H1 (cell line): ENCODE measurements around the gene CACNA2D1. TPM values are rescaled to one million over a fixed set of nuclear protein-coding genes. Genes with fewer than 3 reads are reported as not detected.

ENCODE experiments used
- CTCF ChIA-PET: fragments of 300-600 bp; sonication (Branson Sonifier 250); formaldehyde crosslinking; loops from one replicate; lab custom pipeline; 2021; ENCODE audit not compliant: partially characterized antibody; lab: Charles Lee
- POLR2A ChIA-PET: fragments of 300-600 bp; sonication (Branson Sonifier 250); formaldehyde crosslinking; loops from one replicate; lab custom pipeline; 2021; ENCODE audit warnings: inconsistent platforms; ENCODE audit not compliant: partially characterized antibody; lab: Charles Lee
- DNase-seq, 2 experiments: peaks; one replicate each; pipeline versions ENCODE4 v3.0.0 to v3.0.0-alpha.2; 2010 to 2022; ENCODE audit warnings: low spot score in 2 of 2, low read depth in 1 of 2, mixed read lengths in 1 of 2
- FAIRE-seq: peaks from 2 replicates; lab custom pipeline; 2011; peaks lifted over from hg19 to GRCh38; lab: Jason Lieb, UNC
- H2AFZ ChIP-seq: 2 replicates; pipeline ENCODE4 v1.8.1; 2012; ENCODE audit warnings: low read length, inconsistent platforms
- H2AK5ac ChIP-seq: 2 replicates; pipeline ENCODE4 v1.6.1; 2013; ENCODE audit warnings: low read depth, low read length
- H2BK120ac ChIP-seq: replicated peaks from 2 replicates; pipeline ENCODE3; 2013; ENCODE audit warnings: low read depth, low read length, inconsistent platforms
- H2BK12ac ChIP-seq: 2 replicates; pipeline ENCODE4 v1.6.1; 2013; ENCODE audit warnings: low read depth, low read length
- H2BK15ac ChIP-seq: 2 replicates; pipeline ENCODE4 v1.6.1; 2013; ENCODE audit warnings: low read length
- H2BK20ac ChIP-seq: 2 replicates; pipeline ENCODE4 v1.6.1; 2013; ENCODE audit warnings: low read length
- H2BK5ac ChIP-seq: 2 replicates; pipeline ENCODE4 v1.6.1; 2013; ENCODE audit warnings: low read depth, low read length
- H3K14ac ChIP-seq: 2 replicates; pipeline ENCODE4 v1.6.1; 2013; ENCODE audit warnings: inconsistent platforms; ENCODE audit not compliant: insufficient read length
- H3K18ac ChIP-seq: 2 replicates; pipeline ENCODE4 v1.6.1; 2013; ENCODE audit warnings: low read length; ENCODE audit errors: extremely low read depth
- H3K23ac ChIP-seq: 2 replicates; pipeline ENCODE4 v1.6.1; 2013; ENCODE audit warnings: inconsistent platforms; ENCODE audit not compliant: insufficient read length
- H3K23me2 ChIP-seq: 2 replicates; pipeline ENCODE4 v1.6.1; 2013; ENCODE audit warnings: low read depth, low read length
- H3K27ac ChIP-seq: 2 replicates; pipeline ENCODE4 v1.6.1; 2011; ENCODE audit warnings: low read depth, low read length, inconsistent platforms
- H3K27me3 ChIP-seq, 4 experiments: replicated peaks in 1 of 4; 1 replicate in 1 of 4; 2 replicates in 3 of 4; pipeline versions ENCODE4 v1.6.1 to v1.8.1; 2011 to 2013; ENCODE audit warnings: low read length in 3 of 4, mild to moderate bottlenecking in 3 of 4, inconsistent platforms in 2 of 4, mixed read lengths in 2 of 4, moderate library complexity in 1 of 4; ENCODE audit not compliant: control insufficient read depth in 3 of 4, insufficient read depth in 3 of 4; ENCODE audit errors: extremely low read depth in 1 of 4
- H3K36me3 ChIP-seq, 4 experiments: 2 replicates each; pipeline versions ENCODE4 v1.6.1 to v1.8.1; 2011 to 2013; ENCODE audit warnings: mild to moderate bottlenecking in 4 of 4, low read length in 3 of 4, moderate library complexity in 2 of 4, control low read depth in 1 of 4, inconsistent platforms in 1 of 4; ENCODE audit not compliant: insufficient read depth in 4 of 4, control insufficient read depth in 2 of 4
- H3K4ac ChIP-seq: replicated peaks from 2 replicates; pipeline ENCODE3; 2013; ENCODE audit warnings: low read length, low read depth, mixed read lengths, inconsistent platforms; ENCODE audit not compliant: insufficient read length
- H3K4me1 ChIP-seq, 4 experiments: replicated peaks in 1 of 4; 1 replicate in 1 of 4; 2 replicates in 3 of 4; pipeline versions ENCODE4 v1.6.1 to v1.8.1; 2011 to 2013; ENCODE audit warnings: low read length in 3 of 4, inconsistent platforms in 2 of 4, mixed read lengths in 1 of 4; ENCODE audit not compliant: insufficient read depth in 4 of 4, control insufficient read depth in 3 of 4
- H3K4me2 ChIP-seq, 2 experiments: 2 replicates each; pipeline versions ENCODE4 v1.6.1 to v1.8.1; 2011 to 2013; ENCODE audit warnings: low read depth in 2 of 2, low read length in 2 of 2, control low read depth in 1 of 2, inconsistent platforms in 1 of 2, mild to moderate bottlenecking in 1 of 2; ENCODE audit not compliant: insufficient read depth in 1 of 2
- H3K4me3 ChIP-seq, 4 experiments: fragments of 200-600, 300-600 bp in 1 of 4; sonication (generic), shearing (Covaris generic), sonication (Bioruptor Twin) in 1 of 4; 2 replicates each; pipeline versions ENCODE4 v1.5.1 to v1.8.1; 2011 to 2016; ENCODE audit warnings: low read length in 4 of 4, low read depth in 3 of 4, control low read depth in 2 of 4, inconsistent platforms in 2 of 4, mild to moderate bottlenecking in 2 of 4, mixed read lengths in 1 of 4, moderate library complexity in 1 of 4; ENCODE audit not compliant: insufficient read depth in 2 of 4; ENCODE audit errors: extremely low read depth in 1 of 4
- H3K56ac ChIP-seq: replicated peaks from 2 replicates; pipeline ENCODE3; 2013; ENCODE audit warnings: low read depth, mild to moderate bottlenecking, mixed read lengths, low read length, inconsistent platforms; ENCODE audit not compliant: insufficient read length
- H3K79me1 ChIP-seq: 2 replicates; pipeline ENCODE4 v1.6.1; 2013; ENCODE audit warnings: low read depth, low read length, control low read depth
- H3K79me2 ChIP-seq, 2 experiments: 2 replicates each; pipeline versions ENCODE4 v1.6.1 to v1.8.1; 2012 to 2013; ENCODE audit warnings: low read length in 2 of 2, mild to moderate bottlenecking in 2 of 2, inconsistent platforms in 1 of 2; ENCODE audit not compliant: insufficient read depth in 2 of 2, control insufficient read depth in 1 of 2
- H3K9ac ChIP-seq, 4 experiments: replicated peaks in 1 of 4; 1 replicate in 1 of 4; 2 replicates in 3 of 4; pipeline versions ENCODE4 v1.6.1 to v1.8.1; 2011 to 2013; ENCODE audit warnings: low read depth in 3 of 4, low read length in 3 of 4, control low read depth in 2 of 4, mild to moderate bottlenecking in 2 of 4, moderate library complexity in 2 of 4, inconsistent platforms in 1 of 4; ENCODE audit errors: extremely low read depth in 1 of 4
- H3K9me3 ChIP-seq, 2 experiments: 2 replicates each; pipeline versions ENCODE4 v1.6.1 to v1.8.1; 2012 to 2013; ENCODE audit warnings: mild to moderate bottlenecking in 2 of 2, moderate library complexity in 2 of 2, control low read depth in 1 of 2, inconsistent platforms in 1 of 2, low read depth in 1 of 2, low read length in 1 of 2, mixed read lengths in 1 of 2; ENCODE audit not compliant: insufficient read depth in 2 of 2
- H4K20me1 ChIP-seq, 2 experiments: replicated peaks in 1 of 2; 2 replicates each; pipeline versions ENCODE3 to v1.8.1; 2011 to 2013; ENCODE audit warnings: inconsistent platforms in 2 of 2, low read length in 2 of 2, mild to moderate bottlenecking in 1 of 2; ENCODE audit not compliant: insufficient read depth in 2 of 2, control insufficient read depth in 1 of 2
- H4K5ac ChIP-seq: 2 replicates; pipeline ENCODE4 v1.6.1; 2013; ENCODE audit warnings: low read length, low read depth, mixed read lengths, inconsistent platforms; ENCODE audit not compliant: insufficient read length
- H4K8ac ChIP-seq: 2 replicates; pipeline ENCODE4 v1.8.0; 2013; ENCODE audit warnings: mild to moderate bottlenecking, moderate library complexity, low read length, inconsistent platforms; ENCODE audit not compliant: insufficient read depth; ENCODE audit errors: extremely low read depth
- H4K91ac ChIP-seq: replicated peaks from 2 replicates; pipeline ENCODE3; 2013; ENCODE audit warnings: low read length, mixed read lengths, inconsistent platforms; ENCODE audit not compliant: insufficient read length
- EGR1 ChIP-seq: IDR thresholded peaks from 2 replicates; pipeline ENCODE4 v1.6.1; 2011; ENCODE audit warnings: low read depth, low read length, borderline replicate concordance
- RAD21 ChIP-seq, 2 experiments: IDR thresholded peaks in 1 of 2; conservative IDR thresholded peaks in 1 of 2; 2 replicates each; pipeline ENCODE4 v1.6.1; 2011; ENCODE audit warnings: low read depth in 2 of 2, low read length in 2 of 2, improper control_type of control experiment in 1 of 2, inconsistent platforms in 1 of 2, mild to moderate bottlenecking in 1 of 2, moderate library complexity in 1 of 2
- TEAD4 ChIP-seq: IDR thresholded peaks from 2 replicates; pipeline ENCODE4 v1.6.1; 2012; ENCODE audit warnings: low read depth, low read length, inconsistent platforms, mixed read lengths
- WGBS, 2 experiments: shearing (Covaris generic) in 1 of 2; methylation state at CpG; one replicate each; pipeline versions ENCODE4 v1.1.6 to v1.1.7; 2013 to 2015; ENCODE audit warnings: low lambda C conversion rate in 2 of 2, mixed read lengths in 2 of 2, inconsistent platforms in 1 of 2, low coverage in 1 of 2, missing lambda C conversion rate in 1 of 2; ENCODE audit not compliant: insufficient replicate concordance in 2 of 2, insufficient coverage in 1 of 2, insufficient read length in 1 of 2; ENCODE audit errors: extremely low coverage in 1 of 2, missing lambda C conversion rate in 1 of 2; 5-methylcytosine and 5-hydroxymethylcytosine counted together
- polyA plus RNA-seq, 7 experiments: library from polyadenylated mRNA; depleted of rRNA in 3 of 7; stranded (reverse) in 5 of 7; unstranded in 2 of 7; fragments of >200 nt in 5 of 7; fragments of 200-250 nt in 2 of 7; gene quantifications; 1 replicate in 5 of 7; 2 replicates in 1 of 7; 4 replicates in 1 of 7; pipeline versions ENCODE4 v1.2.1 to v1.2.3, GENCODE V29; 2011 to 2013; ENCODE audit warnings: missing spikeins in 2 of 7, mixed read lengths in 2 of 7
- total RNA-seq: library from RNA; stranded (reverse); fragmentation: NEBNext Ultra II Directional; extraction: Animal tissue kit (Norgen Biotek cat#: 25700); gene quantifications from 2 replicates; pipeline ENCODE4 v1.2.1, GENCODE V29; 2021

Gene CACNA2D1
- total and polyA plus RNA-seq, 2 of the 8 experiments (the other 6 are each of a cell fraction or from before 2014, with no cell fraction given) = 4.3 to 27.3 TPM

- TF ChIP-seq EGR1 (no peak), TEAD4 (no peak), RAD21 (IDR thresholded peaks at IDR 0.05 in 1 of 2, conservative IDR thresholded peaks at IDR 0.05 in 1 of 2; ENCODE audit: low read depth in 2 of 2, low read length in 2 of 2) (no peak)
- no peak overlapping the region for H4K5ac ChIP-seq
- FAIRE-seq (no peak), DNase-seq (no peak)
- H2BK12ac ChIP-seq = no peak overlapping the region
- H3K9ac ChIP-seq = no peak overlapping the region
- no peaks in the 10 kb centered on the region for H3K9me3 ChIP-seq
- no peak overlapping the region for H3K56ac ChIP-seq
- no peak overlapping the region for H3K27ac ChIP-seq
- H2BK15ac ChIP-seq = no peak overlapping the region
- H3K27me3 ChIP-seq = no peaks in the 10 kb centered on the region
- no peaks in the 10 kb centered on the region for H3K79me1 ChIP-seq
- no peak overlapping the region for H2BK5ac ChIP-seq
- no peak overlapping the region for H2AFZ ChIP-seq
- H3K36me3 ChIP-seq = no peaks in the 10 kb centered on the region
- H3K4me3 ChIP-seq = no peak overlapping the region
- H3K4me1 ChIP-seq = no peaks in the 10 kb centered on the region
- no peak overlapping the region for H4K8ac ChIP-seq
- POLR2A ChIA-PET = no interaction called here
- H4K20me1 ChIP-seq = no peaks in the 10 kb centered on the region
- H3K4ac ChIP-seq = no peak overlapping the region
- H3K79me2 ChIP-seq = no peaks in the 10 kb centered on the region
- no peak overlapping the region for H2BK120ac ChIP-seq
- CTCF ChIA-PET = interaction anchor here (0.6 to 1.1 kb wide), 2 partner anchors 10 to 962 kb away, joined by 3 to 4 read pairs; no protein-coding TSS in a partner anchor
- H3K23ac ChIP-seq = no peak overlapping the region
- WGBS, 2 experiments = 75% methylated on average over 1 of the region's 1 CpG; no CpG with 5 or more reads in 1 of the 2 experiments
- no peaks in the 10 kb centered on the region for H3K23me2 ChIP-seq
- H2AK5ac ChIP-seq = no peak overlapping the region
- H3K4me2 ChIP-seq = no peak overlapping the region
- H2BK20ac ChIP-seq = no peak overlapping the region
- H4K91ac ChIP-seq = no peak overlapping the region
- no peak overlapping the region for H3K14ac ChIP-seq
- H3K18ac ChIP-seq = no peak overlapping the region
These were observed 415.5 kb downstream of the CACNA2D1 start for GRCh38 chr7:82028097-82028496.
